Liver (tissue), 9 donors: ENCODE results near the gene HVCN1. TPM values are rescaled to one million over a fixed set of nuclear protein-coding genes. Genes with fewer than 3 reads are reported as not detected.

Experiments
- DNase-seq: peaks from one replicate; pipeline ENCODE4 v3.0.0-alpha.2; 2017; ENCODE audit warnings: low spot score
- H3K27ac ChIP-seq, 2 donors: one replicate each; pipeline ENCODE4 v1.7.0; 2013; ENCODE audit warnings: inconsistent platforms in 2 of 2, low read length in 2 of 2, control low read depth in 1 of 2, low read depth in 1 of 2, mild to moderate bottlenecking in 1 of 2
- H3K27me3 ChIP-seq, 4 donors: one replicate each; pipeline versions ENCODE4 v1.6.1 to v1.7.0; 2013; ENCODE audit warnings: low read length in 3 of 4, inconsistent platforms in 1 of 4, mild to moderate bottlenecking in 1 of 4, moderate library complexity in 1 of 4; ENCODE audit not compliant: control insufficient read depth in 4 of 4, insufficient read depth in 4 of 4
- H3K36me3 ChIP-seq, 4 donors: one replicate each; pipeline versions ENCODE4 v1.6.1 to v1.7.0; 2013; ENCODE audit warnings: low read length in 3 of 4, mild to moderate bottlenecking in 3 of 4, low read depth in 1 of 4, moderate library complexity in 1 of 4; ENCODE audit not compliant: control insufficient read depth in 4 of 4, insufficient read depth in 3 of 4
- H3K4me1 ChIP-seq, 4 donors: one replicate each; pipeline versions ENCODE4 v1.6.1 to v1.7.0; 2013; ENCODE audit warnings: low read length in 3 of 4, mild to moderate bottlenecking in 3 of 4, moderate library complexity in 1 of 4; ENCODE audit not compliant: control insufficient read depth in 4 of 4, insufficient read depth in 4 of 4
- H3K4me3 ChIP-seq, 3 donors: one replicate each; pipeline versions ENCODE4 v1.6.1 to v1.7.0; 2013; ENCODE audit warnings: low read length in 3 of 3, control low read depth in 1 of 3, low read depth in 1 of 3, mild to moderate bottlenecking in 1 of 3
- H3K9ac ChIP-seq, 2 donors: one replicate each; pipeline ENCODE4 v1.7.0; 2013; ENCODE audit warnings: low read length in 2 of 2, mild to moderate bottlenecking in 2 of 2, moderate library complexity in 2 of 2, control low read depth in 1 of 2, low read depth in 1 of 2
- H3K9me3 ChIP-seq, 4 donors: one replicate each; pipeline versions ENCODE4 v1.6.1 to v1.7.0; 2013; ENCODE audit warnings: low read length in 3 of 4; ENCODE audit not compliant: control insufficient read depth in 4 of 4
- EGR1 ChIP-seq, 2 donors: IDR thresholded peaks; 2 replicates each; pipeline ENCODE4 v1.6.1; 2016 to 2018; ENCODE audit warnings: antibody characterized with exemption in 2 of 2, low read depth in 2 of 2
- FOXA1 ChIP-seq: IDR thresholded peaks from 2 replicates; pipeline ENCODE4 v1.6.1; 2016; ENCODE audit warnings: antibody characterized with exemption
- FOXA2 ChIP-seq: IDR thresholded peaks from 2 replicates; pipeline ENCODE4 v1.6.1; 2016; ENCODE audit warnings: antibody characterized with exemption
- GABPA ChIP-seq, 2 donors: IDR thresholded peaks in 1 of 2; conservative IDR thresholded peaks in 1 of 2; 2 replicates each; pipeline ENCODE4 v1.6.1; 2016; ENCODE audit warnings: antibody characterized with exemption in 2 of 2, mild to moderate bottlenecking in 1 of 2, moderate library complexity in 1 of 2
- HNF4A ChIP-seq, 2 donors: conservative IDR thresholded peaks; 2 replicates each; pipeline ENCODE4 v1.6.1; 2016; ENCODE audit warnings: antibody characterized with exemption in 2 of 2, mild to moderate bottlenecking in 2 of 2
- HNF4G ChIP-seq: IDR thresholded peaks from 2 replicates; pipeline ENCODE4 v1.6.1; 2016; ENCODE audit warnings: antibody characterized with exemption
- JUND ChIP-seq, 2 donors: IDR thresholded peaks; 2 replicates each; pipeline ENCODE4 v1.6.1; 2016; ENCODE audit warnings: antibody characterized with exemption in 2 of 2
- MAX ChIP-seq: IDR thresholded peaks from 2 replicates; pipeline ENCODE4 v1.6.1; 2016; ENCODE audit warnings: antibody characterized with exemption
- NR2F2 ChIP-seq: IDR thresholded peaks from 2 replicates; pipeline ENCODE4 v1.6.1; 2016; ENCODE audit warnings: antibody characterized with exemption
- RAD21 ChIP-seq, 2 donors: IDR thresholded peaks; 2 replicates each; pipeline ENCODE4 v1.6.1; 2016; ENCODE audit warnings: antibody characterized with exemption in 2 of 2, mild to moderate bottlenecking in 2 of 2
- RXRA ChIP-seq, 2 donors: IDR thresholded peaks; 2 replicates each; pipeline ENCODE4 v1.6.1; 2017 to 2018; ENCODE audit warnings: antibody characterized with exemption in 2 of 2, mild to moderate bottlenecking in 1 of 2
- SP1 ChIP-seq: IDR thresholded peaks from 2 replicates; pipeline ENCODE4 v1.6.1; 2018; ENCODE audit warnings: antibody characterized with exemption, mild to moderate bottlenecking
- TAF1 ChIP-seq: conservative IDR thresholded peaks from 2 replicates; pipeline ENCODE4 v1.6.1; 2016; ENCODE audit warnings: antibody characterized with exemption, mild to moderate bottlenecking
- YY1 ChIP-seq: IDR thresholded peaks from 2 replicates; pipeline ENCODE4 v1.6.1; 2016; ENCODE audit warnings: antibody characterized with exemption, mild to moderate bottlenecking
- WGBS: extraction: QIAGEN DNeasy Blood & Tissue Kit; methylation state at CpG from one replicate; pipeline ENCODE4 v1.1.7; 2013; 5-methylcytosine and 5-hydroxymethylcytosine counted together
- polyA plus RNA-seq, 2 donors: library from polyadenylated mRNA; stranded (reverse) in 1 of 2; unstranded in 1 of 2; fragments of 200-250 nt in 1 of 2; fragments of >200 nt in 1 of 2; fragmentation: Nextera tagmentation in 1 of 2; extraction: Ambion mirVana in 1 of 2; gene quantifications; one replicate each; pipeline versions ENCODE4 v1.2.1 to v1.2.3, GENCODE V29; 2013 to 2015
- total RNA-seq, 2 donors: library from RNA; depleted of rRNA; stranded (reverse); fragments of >200 nt; gene quantifications; one replicate each; pipeline ENCODE4 v1.2.3, GENCODE V29; 2014
- TF ChIP-seq, protein P1 (sequence below): IDR thresholded peaks from 2 replicates; pipeline ENCODE4 v1.6.1; 2016; ENCODE audit warnings: antibody characterized with exemption
- TF ChIP-seq, protein P2 (sequence below): IDR thresholded peaks from 2 replicates; pipeline ENCODE4 v1.6.1; 2016; ENCODE audit warnings: antibody characterized with exemption, mild to moderate bottlenecking
- TF ChIP-seq, protein P3 (sequence below): IDR thresholded peaks from 2 replicates; pipeline ENCODE4 v1.6.1; 2016; ENCODE audit warnings: antibody characterized with exemption
- donor health status: healthy.
- donor health status: healthy.
- donor health status: healthy.
- donor health status: healthy.
- donor health status: healthy.

Gene HVCN1
- total and polyA plus RNA-seq, 4 donors: 1.8 to 5.4 (median 2.5) TPM

GRCh38 chr12:110732572-110732971 lies 43.7 kb upstream of the HVCN1 start:
- no peak overlapping the region for H3K9ac ChIP-seq
- no peaks in the 10 kb centered on the region for H3K9me3 ChIP-seq
- WGBS: 20% methylated on average over 3 of the region's 3 CpGs
- H3K27ac ChIP-seq: peak overlapping the region; percentile 36 to 62
- H3K27me3 ChIP-seq: no peaks in the 10 kb centered on the region
- DNase-seq: no peak
- H3K36me3 ChIP-seq: peaks cover 0 to 25% (median 16%) of the 10 kb centered on the region in 4 donors
- H3K4me3 ChIP-seq: no peak overlapping the region
- TF ChIP-seq YY1 (no peak), RXRA (IDR thresholded peaks at IDR 0.05) (no peak), TAF1 (no peak), RAD21 (IDR thresholded peaks at IDR 0.05) (no peak), HNF4A (conservative IDR thresholded peaks at IDR 0.05) (peak in 1 of 2 donors; percentile 4), NR2F2 (no peak)
- TF ChIP-seq, protein P1, sequence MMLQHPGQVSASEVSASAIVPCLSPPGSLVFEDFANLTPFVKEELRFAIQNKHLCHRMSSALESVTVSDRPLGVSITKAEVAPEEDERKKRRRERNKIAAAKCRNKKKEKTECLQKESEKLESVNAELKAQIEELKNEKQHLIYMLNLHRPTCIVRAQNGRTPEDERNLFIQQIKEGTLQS: no peak
- peaks cover 13 to 52% (median 33%) of the 10 kb centered on the region in 4 donors for H3K4me1 ChIP-seq

GRCh38 chr12:110731479-110731878 lies 42.6 kb upstream of the HVCN1 start:
- H3K9me3 ChIP-seq: no peaks in the 10 kb centered on the region
- no peaks in the 10 kb centered on the region for H3K27me3 ChIP-seq
- H3K9ac ChIP-seq: no peak overlapping the region
- H3K4me1 ChIP-seq: peaks cover 13 to 50% (median 34%) of the 10 kb centered on the region in 4 donors
- H3K4me3 ChIP-seq: no peak overlapping the region
- no peak for TF ChIP-seq HNF4A (conservative IDR thresholded peaks at IDR 0.05)
- no peak for TF ChIP-seq NR2F2
- TF ChIP-seq GABPA (IDR thresholded peaks at IDR 0.05 in 1 of 2, conservative IDR thresholded peaks at IDR 0.05 in 1 of 2): no peak
- no peak for TF ChIP-seq FOXA1
- no peak for TF ChIP-seq TAF1
- no peak for TF ChIP-seq JUND (IDR thresholded peaks at IDR 0.05)
- TF ChIP-seq HNF4G: no peak
- TF ChIP-seq RXRA (IDR thresholded peaks at IDR 0.05): no peak
- TF ChIP-seq SP1: no peak
- TF ChIP-seq, protein P2, sequence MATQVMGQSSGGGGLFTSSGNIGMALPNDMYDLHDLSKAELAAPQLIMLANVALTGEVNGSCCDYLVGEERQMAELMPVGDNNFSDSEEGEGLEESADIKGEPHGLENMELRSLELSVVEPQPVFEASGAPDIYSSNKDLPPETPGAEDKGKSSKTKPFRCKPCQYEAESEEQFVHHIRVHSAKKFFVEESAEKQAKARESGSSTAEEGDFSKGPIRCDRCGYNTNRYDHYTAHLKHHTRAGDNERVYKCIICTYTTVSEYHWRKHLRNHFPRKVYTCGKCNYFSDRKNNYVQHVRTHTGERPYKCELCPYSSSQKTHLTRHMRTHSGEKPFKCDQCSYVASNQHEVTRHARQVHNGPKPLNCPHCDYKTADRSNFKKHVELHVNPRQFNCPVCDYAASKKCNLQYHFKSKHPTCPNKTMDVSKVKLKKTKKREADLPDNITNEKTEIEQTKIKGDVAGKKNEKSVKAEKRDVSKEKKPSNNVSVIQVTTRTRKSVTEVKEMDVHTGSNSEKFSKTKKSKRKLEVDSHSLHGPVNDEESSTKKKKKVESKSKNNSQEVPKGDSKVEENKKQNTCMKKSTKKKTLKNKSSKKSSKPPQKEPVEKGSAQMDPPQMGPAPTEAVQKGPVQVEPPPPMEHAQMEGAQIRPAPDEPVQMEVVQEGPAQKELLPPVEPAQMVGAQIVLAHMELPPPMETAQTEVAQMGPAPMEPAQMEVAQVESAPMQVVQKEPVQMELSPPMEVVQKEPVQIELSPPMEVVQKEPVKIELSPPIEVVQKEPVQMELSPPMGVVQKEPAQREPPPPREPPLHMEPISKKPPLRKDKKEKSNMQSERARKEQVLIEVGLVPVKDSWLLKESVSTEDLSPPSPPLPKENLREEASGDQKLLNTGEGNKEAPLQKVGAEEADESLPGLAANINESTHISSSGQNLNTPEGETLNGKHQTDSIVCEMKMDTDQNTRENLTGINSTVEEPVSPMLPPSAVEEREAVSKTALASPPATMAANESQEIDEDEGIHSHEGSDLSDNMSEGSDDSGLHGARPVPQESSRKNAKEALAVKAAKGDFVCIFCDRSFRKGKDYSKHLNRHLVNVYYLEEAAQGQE: no peak
- no peak for TF ChIP-seq MAX
- TF ChIP-seq RAD21 (IDR thresholded peaks at IDR 0.05): no peak
- 46% methylated on average over 2 of the region's 2 CpGs for WGBS
- DNase-seq: no peak
- H3K27ac ChIP-seq: no peak overlapping the region
- peaks cover 0 to 28% (median 20%) of the 10 kb centered on the region in 4 donors for H3K36me3 ChIP-seq

- 98% methylated on average over 1 of the region's 1 CpG for WGBS
- Histone ChIP-seq H3K36me3 (peaks cover 4 to 52% (median 34%) of the 10 kb centered on the region in 4 donors), H3K9me3 (no peaks in the 10 kb centered on the region), H3K4me3 (no peak overlapping the region), H3K4me1 (peaks cover 10 to 35% (median 22%) of the 10 kb centered on the region in 4 donors), H3K9ac (no peak overlapping the region), H3K27ac (no peak overlapping the region), H3K27me3 (no peaks in the 10 kb centered on the region)
- no peak for DNase-seq
- TF ChIP-seq EGR1 (IDR thresholded peaks at IDR 0.05; ENCODE audit: low read depth in 2 of 2): no peak
- no peak for TF ChIP-seq HNF4G
- TF ChIP-seq, protein P3, sequence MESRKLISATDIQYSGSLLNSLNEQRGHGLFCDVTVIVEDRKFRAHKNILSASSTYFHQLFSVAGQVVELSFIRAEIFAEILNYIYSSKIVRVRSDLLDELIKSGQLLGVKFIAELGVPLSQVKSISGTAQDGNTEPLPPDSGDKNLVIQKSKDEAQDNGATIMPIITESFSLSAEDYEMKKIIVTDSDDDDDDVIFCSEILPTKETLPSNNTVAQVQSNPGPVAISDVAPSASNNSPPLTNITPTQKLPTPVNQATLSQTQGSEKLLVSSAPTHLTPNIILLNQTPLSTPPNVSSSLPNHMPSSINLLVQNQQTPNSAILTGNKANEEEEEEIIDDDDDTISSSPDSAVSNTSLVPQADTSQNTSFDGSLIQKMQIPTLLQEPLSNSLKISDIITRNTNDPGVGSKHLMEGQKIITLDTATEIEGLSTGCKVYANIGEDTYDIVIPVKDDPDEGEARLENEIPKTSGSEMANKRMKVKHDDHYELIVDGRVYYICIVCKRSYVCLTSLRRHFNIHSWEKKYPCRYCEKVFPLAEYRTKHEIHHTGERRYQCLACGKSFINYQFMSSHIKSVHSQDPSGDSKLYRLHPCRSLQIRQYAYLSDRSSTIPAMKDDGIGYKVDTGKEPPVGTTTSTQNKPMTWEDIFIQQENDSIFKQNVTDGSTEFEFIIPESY: no peak
- TF ChIP-seq NR2F2: no peak
- no peak for TF ChIP-seq HNF4A (conservative IDR thresholded peaks at IDR 0.05)
- TF ChIP-seq RAD21 (IDR thresholded peaks at IDR 0.05): no peak
- TF ChIP-seq GABPA (IDR thresholded peaks at IDR 0.05 in 1 of 2, conservative IDR thresholded peaks at IDR 0.05 in 1 of 2): no peak
- TF ChIP-seq, protein P2: no peak
- no peak for TF ChIP-seq FOXA2
- no peak for TF ChIP-seq RXRA (IDR thresholded peaks at IDR 0.05)
- TF ChIP-seq, protein P1: no peak
Measured at GRCh38 chr12:110728628-110729027, 39.7 kb upstream of the HVCN1 start.
